ENCODE results near the gene MED15.
"Not testable (repeated sequence)": the region's sequence is repeated elsewhere in the genome, so short reads cannot be mapped to it uniquely, and the experiment has no call there.

The MED15 gene

DNA sequence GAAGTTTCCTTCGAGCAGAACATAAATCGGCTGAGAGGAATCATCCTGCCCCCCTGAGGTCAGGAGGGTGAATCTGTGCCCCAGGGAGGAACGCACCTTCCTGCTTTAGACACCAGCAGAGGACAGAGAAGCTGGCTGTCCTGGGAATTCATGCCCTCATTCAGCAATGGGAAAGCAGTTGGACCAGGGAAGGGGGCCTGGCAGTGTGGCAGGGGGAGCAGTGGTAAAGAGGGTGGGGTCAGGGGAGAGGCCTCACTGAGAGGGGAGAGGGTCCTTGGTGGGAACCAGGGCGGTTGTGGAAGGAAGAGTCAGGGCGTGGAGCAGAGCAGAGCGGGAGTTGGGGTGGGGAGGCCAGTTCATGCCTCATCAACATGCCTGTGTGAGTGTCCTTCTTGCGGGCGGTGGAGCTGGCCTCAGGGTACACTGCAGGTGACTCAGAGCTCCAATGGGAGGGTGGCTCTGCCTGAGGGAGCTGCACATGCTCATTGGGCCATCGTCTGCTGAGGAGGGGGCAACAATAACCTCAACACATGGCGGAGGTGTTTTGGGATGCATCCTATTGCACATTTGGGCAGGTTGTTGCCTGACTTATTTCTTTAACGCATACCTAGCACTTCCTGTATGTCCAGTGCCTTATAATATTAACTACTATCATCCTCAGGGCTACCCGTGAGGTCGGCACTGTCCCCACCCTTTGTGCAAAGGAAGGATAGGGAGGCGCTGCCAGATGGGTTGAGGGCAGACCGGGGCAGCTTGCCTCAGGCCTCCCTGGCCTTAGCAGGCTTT lies 23.2 kb downstream of the MED15 start:
- Histone ChIP-seq H3K36me3 (ENCODE audit: control insufficient read depth, insufficient read depth, low read length) (peaks cover 9% of the 10 kb centered on the region), H3K9ac (ENCODE audit: low read length) (no peak overlapping the region), H3K4me1 (ENCODE audit: control insufficient read depth, insufficient read depth, low read length) (peaks cover 32% of the 10 kb centered on the region)

DNA sequence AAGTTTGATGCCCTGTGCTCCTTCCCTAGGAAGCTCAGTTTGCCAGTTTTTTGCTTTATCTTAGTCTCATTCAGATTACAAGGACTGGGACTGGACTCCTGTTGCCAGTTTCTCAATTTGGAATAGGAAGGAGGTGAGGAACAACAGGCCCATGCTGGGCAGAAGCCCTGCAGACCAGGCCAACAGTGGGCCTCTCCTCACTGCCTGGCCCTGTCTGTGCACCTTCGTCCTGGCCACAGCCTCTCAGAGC lies 23.7 kb downstream of the MED15 start:
- Histone ChIP-seq H3K4me1 (ENCODE audit: control insufficient read depth, insufficient read depth, low read length) (peaks cover 32% of the 10 kb centered on the region), H3K9ac (ENCODE audit: low read length) (no peak overlapping the region), H3K4me3 (ENCODE audit: low read length) (no peak overlapping the region), H3K9me3 (ENCODE audit: control insufficient read depth, low read length) (no peaks in the 10 kb centered on the region), H3K27me3 (ENCODE audit: control insufficient read depth, insufficient read depth, low read length) (no peaks in the 10 kb centered on the region), H3K36me3 (ENCODE audit: control insufficient read depth, insufficient read depth, low read length) (peaks cover 9% of the 10 kb centered on the region)

More for the DNA sequence above, 23.2 kb downstream of the MED15 start:
- Histone ChIP-seq H3K27me3 (ENCODE audit: control insufficient read depth, insufficient read depth, low read length) (no peaks in the 10 kb centered on the region), H3K9me3 (ENCODE audit: control insufficient read depth, low read length) (no peaks in the 10 kb centered on the region), H3K4me3 (ENCODE audit: low read length) (no peak overlapping the region)

DNA sequence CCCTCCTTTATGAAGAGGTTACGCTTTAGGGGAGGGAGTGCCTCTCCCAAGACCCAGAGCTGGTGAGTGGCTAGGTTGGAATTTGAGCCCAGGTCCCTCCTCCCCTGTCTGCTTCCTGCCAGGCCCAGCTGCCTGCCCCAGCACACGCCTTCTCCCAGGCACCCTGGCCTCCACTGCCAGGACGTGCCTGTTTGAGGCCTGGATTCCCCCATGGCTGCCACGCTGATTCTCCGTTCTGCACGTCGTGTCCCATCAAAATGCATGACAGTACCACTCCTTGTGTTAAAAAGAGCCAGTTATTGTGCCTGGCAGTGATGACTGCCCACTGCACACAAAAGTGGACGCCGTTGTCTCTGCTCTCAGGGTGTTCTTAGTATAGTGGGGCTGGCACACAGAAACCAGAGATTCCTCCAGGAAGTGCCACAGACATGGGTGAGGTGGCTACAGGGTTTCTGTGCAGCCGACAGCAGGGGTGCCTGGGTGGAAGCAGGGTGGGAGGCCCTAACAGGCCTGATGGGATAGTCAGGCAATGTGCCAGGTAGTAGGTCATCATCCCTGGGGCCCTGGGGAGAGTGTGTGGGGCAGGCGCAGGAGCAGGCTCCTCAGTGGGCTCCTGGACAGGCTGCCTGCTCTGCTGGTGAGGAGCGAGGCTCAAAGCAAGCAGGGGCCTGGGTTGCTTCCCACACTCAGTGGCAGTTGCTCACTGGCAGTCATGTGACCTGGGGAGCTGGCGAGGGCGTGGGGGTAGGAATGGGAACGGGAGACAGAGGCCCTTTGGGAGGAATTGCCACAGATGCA lies 24.2 kb downstream of the MED15 start:
- Histone ChIP-seq H3K9me3 (ENCODE audit: control insufficient read depth, low read length) (no peaks in the 10 kb centered on the region), H3K9ac (ENCODE audit: low read length) (peak overlapping the region; percentile 41), H3K36me3 (ENCODE audit: control insufficient read depth, insufficient read depth, low read length) (peaks cover 9% of the 10 kb centered on the region), H3K4me1 (ENCODE audit: control insufficient read depth, insufficient read depth, low read length) (peaks cover 32% of the 10 kb centered on the region), H3K27me3 (ENCODE audit: control insufficient read depth, insufficient read depth, low read length) (no peaks in the 10 kb centered on the region), H3K4me3 (ENCODE audit: low read length) (no peak overlapping the region)

DNA sequence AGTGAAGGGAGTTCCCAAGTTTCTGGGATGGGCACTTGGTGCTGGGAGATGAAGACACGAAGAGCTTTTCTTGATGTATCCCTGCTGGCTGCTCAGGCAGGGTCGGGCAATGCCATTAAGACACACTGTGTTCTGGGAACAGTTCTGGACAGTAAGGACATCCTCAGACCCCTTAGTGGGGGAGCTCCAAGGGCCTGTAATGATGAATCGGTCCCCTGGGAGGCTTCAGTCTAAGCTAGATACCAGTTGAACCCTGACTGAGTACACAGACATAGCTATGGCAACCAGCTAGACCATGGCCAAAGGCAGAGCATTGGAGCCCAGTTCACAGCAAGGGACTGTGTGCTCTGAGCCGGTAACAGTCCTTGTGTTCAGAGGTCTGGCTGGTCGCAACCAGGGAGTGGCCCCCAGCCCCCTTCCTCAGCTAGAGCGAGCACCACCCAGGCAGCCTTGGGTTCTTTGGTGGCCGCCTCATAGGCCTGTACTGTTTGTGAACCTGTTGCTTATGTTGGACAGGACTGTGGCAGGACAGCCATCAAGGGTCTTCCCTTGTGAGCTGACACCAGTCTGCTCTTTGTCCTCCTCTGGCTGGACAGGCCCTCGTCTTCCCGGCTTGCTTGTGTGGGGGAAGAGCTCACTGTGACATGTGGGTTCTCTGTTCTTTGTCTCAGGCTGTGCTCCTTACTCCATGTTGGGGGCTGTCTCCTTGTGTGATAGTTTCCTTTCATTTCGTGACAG lies 25.0 kb downstream of the MED15 start:
- peaks cover 28% of the 10 kb centered on the region for H3K4me1 ChIP-seq (ENCODE audit: control insufficient read depth, insufficient read depth, low read length)
- H3K9ac ChIP-seq (ENCODE audit: low read length), result no peak overlapping the region
- H3K4me3 ChIP-seq (ENCODE audit: low read length), result no peak overlapping the region
- no peaks in the 10 kb centered on the region for H3K9me3 ChIP-seq (ENCODE audit: control insufficient read depth, low read length)
- H3K27me3 ChIP-seq (ENCODE audit: control insufficient read depth, insufficient read depth, low read length), result no peaks in the 10 kb centered on the region
- H3K36me3 ChIP-seq (ENCODE audit: control insufficient read depth, insufficient read depth, low read length), result peaks cover 9% of the 10 kb centered on the region

DNA sequence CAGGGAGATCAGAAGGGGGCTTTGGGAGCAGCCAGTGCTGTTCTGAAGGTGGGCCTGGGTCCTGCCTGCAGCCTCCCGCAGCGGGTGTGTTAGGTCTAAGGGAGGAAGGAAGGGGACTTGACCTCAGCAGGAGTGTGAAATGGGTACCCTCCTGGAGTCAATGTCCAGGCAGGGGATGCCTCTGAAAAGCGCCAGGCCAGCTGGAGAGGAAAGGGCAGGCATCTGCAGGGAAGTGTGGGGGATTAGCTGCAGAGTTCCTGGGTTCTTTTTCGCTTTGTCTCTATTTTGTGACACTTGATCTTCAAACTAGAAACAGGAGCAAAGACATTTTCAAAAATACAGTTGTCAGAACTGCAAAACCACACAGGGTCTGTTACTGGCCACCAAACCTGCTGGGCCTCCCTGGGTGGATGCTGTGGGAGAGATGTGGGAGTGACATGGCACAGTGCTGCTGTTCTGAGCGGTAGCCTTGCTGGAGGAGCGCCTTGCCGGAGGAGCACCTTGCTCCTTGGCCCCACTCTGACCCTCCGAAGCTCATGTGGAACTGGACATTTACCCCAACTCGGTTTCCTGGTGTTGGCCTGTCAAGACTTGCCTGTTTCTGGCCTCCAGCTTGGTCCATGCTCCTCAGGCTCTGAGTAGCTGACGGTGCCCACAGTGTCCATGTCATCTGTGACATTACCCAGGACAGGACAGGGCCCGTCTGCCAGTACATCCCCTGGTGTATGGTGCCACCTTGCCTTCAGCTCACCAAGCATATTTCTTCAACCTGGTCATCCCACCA lies 25.9 kb downstream of the MED15 start:
- no peak overlapping the region for H3K9ac ChIP-seq (ENCODE audit: low read length)
- H3K27me3 ChIP-seq (ENCODE audit: control insufficient read depth, insufficient read depth, low read length), result no peaks in the 10 kb centered on the region
- H3K4me3 ChIP-seq (ENCODE audit: low read length), result no peak overlapping the region
- H3K36me3 ChIP-seq (ENCODE audit: control insufficient read depth, insufficient read depth, low read length), result peaks cover 6% of the 10 kb centered on the region
- peaks cover 28% of the 10 kb centered on the region for H3K4me1 ChIP-seq (ENCODE audit: control insufficient read depth, insufficient read depth, low read length)
- no peaks in the 10 kb centered on the region for H3K9me3 ChIP-seq (ENCODE audit: control insufficient read depth, low read length)

DNA sequence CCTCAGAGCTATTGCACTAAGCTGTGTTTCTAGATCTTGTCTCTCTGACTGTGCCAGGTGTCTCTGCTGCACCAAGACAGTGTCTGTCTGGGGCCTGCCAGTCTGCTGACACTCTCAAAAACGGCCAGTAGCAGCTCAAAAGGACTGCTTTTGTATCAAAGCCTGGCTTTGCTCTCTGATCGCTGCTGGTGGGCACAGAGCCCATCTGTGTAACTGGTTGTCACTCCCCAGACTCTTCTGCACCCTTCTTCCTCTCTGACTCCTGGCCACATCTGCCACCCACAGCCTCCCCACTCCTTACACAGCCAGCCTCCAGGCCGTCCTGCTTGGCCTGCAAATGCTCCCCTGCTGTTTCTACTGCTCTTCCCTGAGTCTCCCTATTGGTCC lies 26.5 kb downstream of the MED15 start:
- H3K4me3 ChIP-seq (ENCODE audit: low read length), result no peak overlapping the region
- H3K9ac ChIP-seq (ENCODE audit: low read length), result no peak overlapping the region
- peaks cover under 1% of the 10 kb centered on the region for H3K36me3 ChIP-seq (ENCODE audit: control insufficient read depth, insufficient read depth, low read length)
- H3K27me3 ChIP-seq (ENCODE audit: control insufficient read depth, insufficient read depth, low read length), result no peaks in the 10 kb centered on the region
- H3K4me1 ChIP-seq (ENCODE audit: control insufficient read depth, insufficient read depth, low read length), result peaks cover 28% of the 10 kb centered on the region
- H3K9me3 ChIP-seq (ENCODE audit: control insufficient read depth, low read length), result no peaks in the 10 kb centered on the region

DNA sequence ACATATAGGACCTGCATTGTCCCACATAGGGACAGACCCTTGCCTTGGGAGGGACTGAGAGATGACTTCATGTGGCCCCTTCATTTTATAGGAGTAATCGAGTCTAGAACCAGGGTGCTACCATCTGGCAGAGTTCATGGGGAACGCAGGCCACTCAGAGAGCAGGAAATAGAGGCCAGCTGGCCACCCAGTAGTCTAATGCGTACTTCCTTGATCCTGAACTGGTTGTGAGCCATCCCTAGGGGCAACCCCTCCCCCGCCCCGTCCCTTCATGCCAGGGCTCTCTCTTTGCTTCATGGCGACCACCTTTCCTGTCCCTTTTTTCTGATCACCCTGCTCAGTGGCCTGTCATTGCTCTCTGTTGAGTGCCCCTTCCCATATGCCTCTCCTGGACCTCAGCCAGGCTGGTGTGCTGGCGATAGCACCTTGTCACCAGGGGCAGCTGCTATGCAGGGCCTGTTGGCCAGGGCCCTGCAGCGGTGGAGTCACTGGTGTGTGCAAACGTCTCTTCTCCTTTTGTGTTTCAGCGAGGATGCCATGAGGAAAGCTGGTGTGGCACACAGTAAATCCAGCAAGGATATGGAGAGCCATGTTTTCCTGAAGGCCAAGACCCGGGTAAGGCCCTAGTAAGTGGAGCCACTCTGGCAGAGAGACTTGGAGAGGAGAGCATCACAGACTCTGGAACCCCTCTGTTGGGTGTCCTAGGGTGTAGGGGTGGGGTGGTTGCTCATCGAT lies 29.3 kb downstream of the MED15 start:
- Histone ChIP-seq H3K9ac (ENCODE audit: low read length) (no peak overlapping the region), H3K9me3 (ENCODE audit: control insufficient read depth, low read length) (no peaks in the 10 kb centered on the region), H3K4me3 (ENCODE audit: low read length) (no peak overlapping the region), H3K4me1 (ENCODE audit: control insufficient read depth, insufficient read depth, low read length) (peaks cover 9% of the 10 kb centered on the region), H3K27me3 (ENCODE audit: control insufficient read depth, insufficient read depth, low read length) (no peaks in the 10 kb centered on the region), H3K36me3 (ENCODE audit: control insufficient read depth, insufficient read depth, low read length) (no peaks in the 10 kb centered on the region)

DNA sequence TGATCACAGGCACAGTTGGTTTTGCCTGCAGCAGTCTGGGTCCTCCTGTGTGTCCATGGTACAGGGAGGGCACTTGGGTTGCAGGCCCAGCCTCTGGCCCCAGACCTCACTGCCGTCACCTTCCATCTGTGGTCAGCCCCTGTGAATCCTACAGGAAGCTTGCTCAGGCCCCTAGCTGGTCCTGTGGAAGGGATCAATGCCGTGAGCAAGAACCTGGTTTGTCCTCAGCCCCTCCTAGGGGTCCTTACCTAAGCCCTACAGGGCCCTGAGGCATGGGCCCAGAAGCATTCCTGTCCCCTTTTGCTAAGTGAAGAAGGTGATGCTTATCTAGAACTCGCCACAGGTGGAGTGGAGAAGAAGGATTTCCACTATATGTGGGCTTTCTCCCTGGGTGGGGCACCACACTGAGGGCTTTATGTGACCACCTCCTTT lies 29.9 kb downstream of the MED15 start:
- Histone ChIP-seq H3K27me3 (ENCODE audit: control insufficient read depth, insufficient read depth, low read length) (no peaks in the 10 kb centered on the region), H3K9me3 (ENCODE audit: control insufficient read depth, low read length) (no peaks in the 10 kb centered on the region), H3K4me3 (ENCODE audit: low read length) (no peak overlapping the region), H3K9ac (ENCODE audit: low read length) (no peak overlapping the region), H3K4me1 (ENCODE audit: control insufficient read depth, insufficient read depth, low read length) (peaks cover 3% of the 10 kb centered on the region), H3K36me3 (ENCODE audit: control insufficient read depth, insufficient read depth, low read length) (no peaks in the 10 kb centered on the region)

DNA sequence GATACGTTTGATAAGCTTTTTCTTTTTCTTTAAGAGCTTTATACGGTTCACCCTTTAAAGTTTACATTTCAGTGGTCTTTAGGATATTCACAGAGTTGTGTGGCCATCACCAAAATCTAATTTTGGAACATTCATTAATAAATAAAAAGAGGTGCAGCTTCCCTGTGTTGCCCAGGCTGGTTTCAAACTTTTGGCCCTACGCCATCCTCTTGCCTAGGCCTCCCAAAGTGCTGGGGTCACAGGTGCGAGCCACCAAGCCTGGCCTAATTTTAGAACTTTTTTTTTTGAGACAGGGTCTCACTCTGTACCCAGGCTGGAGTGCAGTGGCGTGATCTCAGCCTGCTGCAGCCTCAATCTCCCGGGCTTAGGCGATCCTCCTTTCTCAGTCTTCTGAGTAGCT lies 30.6 kb downstream of the MED15 start:
- no peak overlapping the region for H3K9ac ChIP-seq (ENCODE audit: low read length)
- H3K4me3 ChIP-seq (ENCODE audit: low read length), result no peak overlapping the region
- no peaks in the 10 kb centered on the region for H3K36me3 ChIP-seq (ENCODE audit: control insufficient read depth, insufficient read depth, low read length)
- no peaks in the 10 kb centered on the region for H3K9me3 ChIP-seq (ENCODE audit: control insufficient read depth, low read length)
- no peaks in the 10 kb centered on the region for H3K27me3 ChIP-seq (ENCODE audit: control insufficient read depth, insufficient read depth, low read length)
- H3K4me1 ChIP-seq (ENCODE audit: control insufficient read depth, insufficient read depth, low read length), result no peaks in the 10 kb centered on the region

DNA sequence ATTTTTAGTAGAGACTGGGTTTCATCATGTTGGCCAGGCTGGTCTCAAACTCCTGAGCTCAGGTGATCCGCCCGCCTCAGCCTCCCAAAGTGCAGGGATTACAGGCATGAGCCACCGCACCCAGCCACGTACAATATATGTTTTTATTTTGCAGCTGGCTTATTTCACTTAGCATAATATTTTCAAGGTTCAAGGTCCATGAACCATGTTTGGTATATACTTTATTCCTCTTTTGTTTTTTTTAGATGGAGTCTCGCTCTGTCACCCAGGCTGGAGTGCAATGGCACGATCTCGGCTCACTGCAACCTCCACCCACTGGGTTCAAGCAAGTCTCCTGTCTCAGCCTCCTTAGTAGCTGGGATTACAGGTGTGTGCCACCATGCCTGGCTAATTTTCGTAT lies 31.5 kb downstream of the MED15 start:
- not testable (repeated sequence) for H3K4me3 ChIP-seq (ENCODE audit: low read length); H3K9me3 ChIP-seq (ENCODE audit: control insufficient read depth, low read length); H3K4me1 ChIP-seq (ENCODE audit: control insufficient read depth, insufficient read depth, low read length); H3K27me3 ChIP-seq (ENCODE audit: control insufficient read depth, insufficient read depth, low read length); H3K9ac ChIP-seq (ENCODE audit: low read length); H3K36me3 ChIP-seq (ENCODE audit: control insufficient read depth, insufficient read depth, low read length)

DNA sequence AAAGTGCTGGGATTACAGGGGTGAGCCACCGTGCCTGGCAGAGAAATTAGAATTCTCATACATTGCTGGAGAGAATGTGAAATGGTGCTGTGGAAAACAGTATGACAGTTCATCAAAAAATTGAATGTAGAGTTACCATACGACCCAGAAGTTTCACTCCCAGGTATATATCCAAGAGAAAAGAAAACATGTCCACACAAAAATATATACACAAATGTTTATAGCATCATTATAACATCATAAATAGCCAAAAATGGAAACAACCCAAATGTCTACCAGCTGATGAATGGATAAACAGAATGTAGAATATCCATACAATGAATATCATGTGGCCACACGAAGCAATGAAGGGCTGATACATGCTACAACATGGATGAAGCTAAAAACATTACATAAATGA lies 34.6 kb downstream of the MED15 start:
- H3K4me1 ChIP-seq (ENCODE audit: control insufficient read depth, insufficient read depth, low read length), result no peaks in the 10 kb centered on the region
- H3K4me3 ChIP-seq (ENCODE audit: low read length), result no peak overlapping the region
- H3K36me3 ChIP-seq (ENCODE audit: control insufficient read depth, insufficient read depth, low read length), result no peaks in the 10 kb centered on the region
- no peak overlapping the region for H3K9ac ChIP-seq (ENCODE audit: low read length)
- no peaks in the 10 kb centered on the region for H3K9me3 ChIP-seq (ENCODE audit: control insufficient read depth, low read length)
- H3K27me3 ChIP-seq (ENCODE audit: control insufficient read depth, insufficient read depth, low read length), result no peaks in the 10 kb centered on the region
